Measurements from ENCODE around the gene CST1.
"Not testable (repeated sequence)": the region's sequence is repeated elsewhere in the genome, so short reads cannot be mapped to it uniquely, and the experiment has no call there.

CST1 gene, protein sequence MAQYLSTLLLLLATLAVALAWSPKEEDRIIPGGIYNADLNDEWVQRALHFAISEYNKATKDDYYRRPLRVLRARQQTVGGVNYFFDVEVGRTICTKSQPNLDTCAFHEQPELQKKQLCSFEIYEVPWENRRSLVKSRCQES

DNA sequence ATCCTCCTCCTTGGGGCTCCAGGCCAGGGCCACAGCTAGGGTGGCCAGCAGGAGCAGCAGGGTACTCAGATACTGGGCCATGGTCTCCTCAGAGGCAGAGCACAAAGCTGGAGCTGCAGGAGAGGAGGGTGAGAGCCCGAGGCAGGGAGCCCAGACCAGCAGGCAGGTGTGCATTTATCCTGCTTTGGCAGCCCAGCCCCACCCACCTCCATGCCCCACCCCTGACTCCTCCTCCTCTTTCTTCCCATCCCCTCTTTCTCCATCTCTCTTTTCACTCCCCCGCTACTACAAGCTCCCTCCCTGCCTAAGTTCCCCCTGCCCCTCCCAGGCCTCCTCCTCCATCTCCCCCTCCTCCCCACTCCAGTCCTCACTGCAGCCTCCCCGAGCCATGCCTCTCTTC lies at the start of gene CST1:
Gene CST1 (minus strand): TSS at position 150 of the 400 bp plus-strand sequence. CDS start 69 bp downstream, at position 81.
- ATAC-seq, result not testable (repeated sequence)

DNA sequence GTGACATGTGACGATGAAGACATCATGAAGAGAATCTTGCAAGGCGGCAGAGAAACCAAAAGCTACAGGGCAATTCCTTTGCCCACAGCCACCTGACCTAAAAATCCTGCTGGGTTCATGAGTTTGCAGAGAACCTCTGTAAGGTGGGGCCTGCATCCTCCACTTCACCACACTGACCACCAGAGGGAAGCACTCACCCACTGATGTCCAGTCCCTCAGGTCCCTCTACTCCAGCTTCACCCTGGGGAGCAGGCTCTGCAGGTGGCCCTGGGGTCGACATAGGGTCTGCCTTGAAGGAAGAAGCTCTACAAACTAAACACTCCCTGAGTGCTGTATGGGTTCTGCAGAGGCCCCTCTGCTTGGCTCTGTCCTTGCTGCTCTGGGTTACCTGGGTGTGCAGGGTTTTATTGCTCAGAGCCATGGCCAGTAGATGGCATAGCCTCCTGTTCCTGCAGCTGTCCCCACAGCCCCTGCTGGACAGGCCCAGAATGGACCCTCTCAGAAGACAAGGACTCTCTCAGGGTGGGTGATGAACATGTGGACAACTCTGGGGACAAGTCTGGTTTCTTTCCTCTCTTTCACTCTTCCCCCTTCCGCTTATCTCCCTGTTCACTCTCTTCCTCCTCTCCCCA lies 48.6 kb upstream of the CST1 start:
- ATAC-seq, result not testable (repeated sequence)

DNA sequence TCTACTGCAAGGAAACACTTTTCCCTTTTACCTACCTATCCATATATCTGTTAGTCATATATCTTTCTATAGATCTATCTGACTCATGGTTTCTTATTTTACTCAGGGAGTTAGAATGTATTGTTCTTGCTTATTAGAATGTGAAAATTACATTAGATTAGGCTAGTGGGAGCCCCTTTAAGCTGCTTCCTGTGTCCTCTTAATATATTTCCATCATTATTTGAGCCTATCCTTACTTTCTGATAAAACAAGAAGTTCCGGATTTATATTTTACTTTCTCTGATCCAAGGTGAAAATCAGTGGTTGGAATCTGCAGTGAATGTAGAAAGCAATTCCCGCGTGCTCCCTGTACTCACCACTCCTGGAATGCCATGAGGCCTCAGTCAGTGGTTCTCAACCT lies 44.8 kb upstream of the CST1 start:
- no peak for ATAC-seq

DNA sequence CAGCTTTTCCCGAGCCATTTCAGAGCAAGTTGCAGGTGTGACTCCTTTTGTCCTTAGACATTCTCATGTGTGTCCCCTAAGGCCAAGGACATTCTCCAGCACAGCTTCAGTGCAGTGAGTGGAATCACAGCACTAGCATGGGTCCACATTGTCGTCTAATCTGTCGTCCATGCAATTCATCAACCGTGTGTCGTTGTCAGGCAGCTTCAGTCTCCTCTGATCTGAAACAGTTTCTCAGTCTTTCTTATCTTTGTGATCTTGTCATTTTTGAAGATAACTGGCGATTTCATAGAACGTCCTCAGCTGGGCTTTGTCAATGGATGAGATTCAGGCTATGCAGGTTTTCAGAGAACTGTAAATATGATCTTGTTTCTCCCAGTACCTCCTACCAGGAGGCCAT lies 44.1 kb upstream of the CST1 start:
- no peak for ATAC-seq

DNA sequence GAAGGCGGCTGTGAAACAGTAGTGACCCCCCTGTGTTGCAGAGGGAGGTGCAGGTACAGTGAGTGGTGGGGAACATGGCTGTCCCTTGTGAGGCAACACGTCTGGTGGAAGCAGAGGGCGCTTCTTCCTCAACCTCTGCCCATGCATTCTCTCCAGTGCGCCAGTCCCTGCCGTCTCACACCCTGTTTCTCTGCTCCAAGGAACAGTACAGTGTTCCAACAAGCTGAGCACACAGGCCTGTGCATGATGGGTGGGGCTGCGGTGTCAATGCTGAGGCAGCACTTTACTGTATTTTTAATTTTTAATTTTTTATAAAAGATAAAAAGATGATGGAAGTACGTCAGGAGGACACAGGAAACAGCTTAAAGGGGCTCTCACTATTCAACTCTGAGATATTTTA lies 43.3 kb upstream of the CST1 start:
- ATAC-seq, result no peak

DNA sequence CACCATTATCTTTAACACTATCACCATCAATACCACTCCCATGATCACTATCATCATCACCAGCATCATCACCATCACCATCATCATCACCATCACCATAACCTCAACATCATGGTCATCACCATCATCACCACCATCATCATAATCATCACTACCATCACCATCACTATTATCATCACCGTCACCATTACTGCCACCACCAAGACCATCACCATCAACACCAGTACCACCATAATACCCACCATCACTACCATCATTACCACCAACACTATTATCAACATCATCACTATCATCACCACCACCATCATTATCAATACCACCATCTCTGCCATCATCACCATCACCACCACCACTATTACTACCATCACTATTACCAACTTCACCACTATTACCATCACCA lies 32.7 kb upstream of the CST1 start:
- no peak for ATAC-seq

DNA sequence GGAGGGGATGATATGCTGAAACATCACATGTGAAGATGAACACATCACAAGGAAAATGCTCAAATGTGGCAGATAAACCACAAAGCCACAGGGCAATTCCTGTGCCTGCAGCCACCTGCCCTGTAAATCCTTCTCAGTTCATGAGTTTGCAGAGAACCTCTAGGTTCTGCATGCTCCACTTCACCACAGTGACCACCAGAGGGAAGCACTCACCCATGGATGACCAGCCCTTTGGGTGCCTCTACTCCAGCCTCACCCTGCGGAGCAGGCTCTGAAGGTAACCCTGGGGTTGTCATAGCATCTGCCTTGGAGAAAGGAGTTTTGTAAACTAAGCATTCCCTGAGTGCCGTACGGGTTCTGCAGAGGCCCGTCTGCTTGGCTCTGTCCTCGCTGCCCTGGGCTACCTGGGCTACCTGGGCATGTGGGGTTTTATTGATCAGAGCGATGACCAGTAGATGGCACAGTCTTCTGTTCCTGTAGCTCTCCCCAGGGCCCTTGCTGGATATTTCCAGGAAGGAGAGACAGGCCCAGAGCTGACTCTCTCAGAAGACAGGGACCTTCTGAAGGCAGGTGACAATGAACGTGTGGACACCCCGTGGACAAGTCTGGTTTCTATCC lies 31.7 kb upstream of the CST1 start:
- ATAC-seq, result no peak

DNA sequence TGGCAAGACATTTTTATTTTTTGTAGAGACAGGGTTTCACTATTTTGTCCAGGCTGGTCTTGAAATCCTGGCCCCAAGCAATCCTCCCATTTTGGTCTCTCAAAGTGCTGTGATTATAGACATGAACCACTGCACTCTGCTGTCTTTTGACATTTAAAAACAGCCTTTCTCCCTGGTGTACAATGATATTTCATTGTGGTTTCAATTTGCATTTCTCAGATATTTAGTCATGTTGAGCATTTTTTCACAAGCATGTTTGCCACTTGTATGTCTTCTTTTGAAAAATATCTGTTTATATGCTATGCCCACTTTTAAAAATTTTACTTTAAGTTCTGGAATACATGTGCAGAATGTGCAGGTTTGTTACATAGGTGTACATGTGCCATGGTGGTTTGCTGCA lies 27.9 kb upstream of the CST1 start:
- not testable (repeated sequence) for ATAC-seq

DNA sequence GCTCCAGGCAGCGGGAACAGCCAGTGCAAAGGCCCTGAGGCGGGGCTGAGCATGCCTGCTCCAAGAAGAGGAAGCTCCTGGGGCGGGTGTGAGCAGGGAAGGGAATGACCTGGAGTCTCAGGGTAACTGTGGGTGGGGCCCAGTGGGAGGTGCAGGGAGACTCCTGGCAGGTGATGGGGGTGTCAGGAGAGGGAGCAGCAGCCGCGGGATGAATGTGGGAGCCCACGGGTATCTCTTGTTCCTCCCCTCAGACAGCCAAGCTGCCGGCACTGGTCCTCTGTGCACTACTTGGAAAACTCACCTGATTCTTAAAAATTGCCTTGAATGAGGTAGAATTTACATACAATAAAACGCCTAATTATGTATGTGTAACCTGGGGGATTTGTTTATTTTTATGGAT lies 26.6 kb upstream of the CST1 start:
- ATAC-seq, result not testable (repeated sequence)

DNA sequence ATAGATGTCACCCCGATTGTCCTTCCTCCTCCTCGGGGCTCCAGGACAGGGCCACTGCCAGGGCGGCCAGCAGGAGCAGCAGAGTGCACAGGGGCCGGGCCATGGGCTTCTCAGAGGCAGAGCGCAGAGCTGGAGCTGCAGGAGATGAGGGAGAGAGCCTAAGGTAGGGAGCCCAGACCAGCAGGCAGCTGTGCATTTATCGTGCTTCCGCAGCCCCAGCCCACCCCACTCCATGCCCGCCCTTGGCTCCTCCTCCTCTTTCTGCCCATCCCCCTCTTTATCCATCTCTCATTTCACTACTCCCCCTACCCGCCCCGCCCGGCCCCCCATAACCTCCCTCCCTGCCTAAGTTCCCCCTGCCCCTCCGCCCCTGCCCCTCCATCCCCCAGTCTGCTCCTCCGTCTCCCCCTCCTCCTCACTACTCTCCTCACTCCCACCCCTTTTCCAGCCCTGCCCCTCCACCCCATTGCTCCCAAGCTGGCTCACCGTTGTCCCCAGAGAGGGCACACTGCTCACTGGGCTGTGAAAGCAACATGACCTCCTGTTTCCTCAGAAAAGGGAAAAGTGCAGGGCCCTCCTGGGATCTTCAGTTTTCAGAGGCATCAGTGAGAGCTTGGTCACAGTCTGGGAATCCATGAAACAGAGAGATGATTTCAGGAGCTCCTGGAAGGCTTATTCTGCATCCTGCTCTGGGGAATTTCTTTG lies 25.5 kb upstream of the CST1 start:
- ATAC-seq, result no peak

DNA sequence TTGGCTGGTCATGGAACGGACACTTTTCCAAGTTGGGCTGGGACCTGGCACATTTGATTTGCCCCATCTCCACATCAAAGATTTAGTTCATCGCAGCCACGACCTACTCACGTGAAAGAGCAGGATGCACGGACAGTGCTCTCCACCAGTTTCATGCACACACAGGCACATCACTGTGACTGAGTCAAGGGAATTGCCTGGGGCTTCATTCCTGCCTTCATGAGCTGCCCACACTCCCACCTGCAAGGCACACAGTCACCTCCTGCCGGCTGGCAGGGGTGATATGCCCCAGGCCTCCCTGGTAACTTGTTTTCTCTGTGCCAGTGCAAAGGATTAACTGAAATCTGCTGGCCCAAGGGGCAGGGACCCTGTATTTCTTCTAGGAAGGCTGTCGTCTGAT lies 23.3 kb upstream of the CST1 start:
- ATAC-seq, result no peak

DNA sequence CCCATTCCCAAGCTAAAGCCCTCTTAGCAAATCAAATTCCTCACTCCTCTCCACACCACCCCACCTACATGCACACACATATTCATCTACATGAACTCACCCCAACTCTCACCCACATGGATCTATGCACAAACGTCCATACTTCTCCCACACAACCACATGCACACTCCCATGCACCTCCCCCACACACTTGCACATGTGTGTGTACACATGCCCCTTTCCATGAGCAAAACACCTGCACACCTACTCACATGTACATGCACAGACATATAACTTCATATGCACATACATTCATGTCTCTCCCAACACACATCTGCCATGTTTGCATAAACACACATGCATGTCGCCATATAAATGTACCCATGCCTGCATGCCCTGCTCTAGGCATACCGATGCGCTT lies 22.8 kb upstream of the CST1 start:
- ATAC-seq, result no peak

DNA sequence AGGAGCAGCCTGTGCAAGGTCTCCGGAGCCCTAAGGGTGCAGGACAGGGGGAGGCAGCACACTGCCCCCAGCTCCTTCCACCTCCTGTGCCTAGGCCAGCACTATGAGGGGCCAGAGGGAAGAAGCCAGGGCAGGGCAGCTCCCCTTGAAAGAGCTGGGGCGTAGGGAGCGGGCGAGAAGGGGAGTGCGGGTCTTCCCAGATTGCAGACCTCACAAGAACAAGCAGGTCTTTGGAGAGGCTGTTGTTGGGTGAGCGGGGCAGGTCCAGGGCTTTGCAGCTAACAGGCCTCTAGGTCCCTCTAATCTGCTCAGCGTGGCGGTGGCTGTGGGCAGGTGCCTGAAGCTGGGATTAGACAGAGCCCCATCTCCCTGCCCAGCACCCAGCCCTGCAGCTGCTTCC lies 22.4 kb upstream of the CST1 start:
- no peak for ATAC-seq

DNA sequence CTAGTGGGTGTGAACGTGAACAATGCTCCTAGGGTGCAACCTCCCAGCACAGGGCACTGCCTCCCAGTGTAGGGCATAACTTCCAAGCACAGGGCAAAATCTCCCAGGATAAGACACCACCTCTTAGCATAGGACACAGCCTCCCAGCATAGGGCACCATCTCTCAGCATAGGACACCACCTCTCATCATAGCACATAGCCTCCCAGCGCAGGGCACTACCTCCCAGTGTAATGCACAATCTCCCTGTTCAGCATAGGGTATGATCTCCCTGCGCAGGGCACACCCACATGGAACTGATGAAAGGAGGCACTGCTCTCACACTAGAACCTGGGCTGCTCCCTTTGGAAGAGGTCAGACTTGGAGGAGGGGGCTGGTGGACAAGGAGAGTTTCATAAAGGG lies 21.3 kb upstream of the CST1 start:
- ATAC-seq, result no peak

DNA sequence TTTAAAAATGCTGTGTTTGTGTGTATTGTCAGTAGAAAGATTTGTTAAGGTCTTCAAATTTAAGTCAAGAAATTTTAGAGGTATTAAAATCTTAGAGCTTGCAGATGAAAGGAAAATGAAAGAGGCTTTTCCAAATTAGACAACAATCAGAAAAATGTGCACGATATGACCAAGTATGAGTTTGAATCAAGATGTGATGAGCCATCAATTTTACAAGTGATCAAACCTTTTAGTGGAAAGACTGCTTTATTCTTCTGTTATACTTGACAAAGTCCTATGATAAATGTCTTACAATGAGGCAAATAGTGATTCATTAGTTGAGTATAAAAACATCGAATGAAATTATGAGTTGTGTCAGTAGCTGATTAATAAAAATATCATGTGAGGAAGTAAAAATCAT lies 19.6 kb upstream of the CST1 start:
- ATAC-seq, result no peak

DNA sequence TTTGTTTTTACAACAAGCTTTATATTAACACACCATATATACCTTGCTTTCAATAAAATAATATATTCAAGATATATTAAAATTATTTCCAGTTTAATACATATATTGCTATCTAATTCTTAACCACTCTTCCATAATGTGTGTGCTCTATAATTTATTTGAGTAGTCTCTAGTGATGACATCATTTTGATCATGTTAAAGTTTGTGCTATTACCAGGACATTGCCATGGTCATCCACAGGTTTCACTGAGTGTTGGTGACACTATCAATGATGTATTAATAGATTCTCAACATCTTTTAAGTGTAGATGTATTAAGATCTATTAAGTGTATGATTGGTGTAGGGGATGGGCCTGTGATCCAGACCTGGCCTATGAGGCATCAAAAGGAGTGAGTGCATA lies 17.8 kb upstream of the CST1 start:
- ATAC-seq, result not testable (repeated sequence)

DNA sequence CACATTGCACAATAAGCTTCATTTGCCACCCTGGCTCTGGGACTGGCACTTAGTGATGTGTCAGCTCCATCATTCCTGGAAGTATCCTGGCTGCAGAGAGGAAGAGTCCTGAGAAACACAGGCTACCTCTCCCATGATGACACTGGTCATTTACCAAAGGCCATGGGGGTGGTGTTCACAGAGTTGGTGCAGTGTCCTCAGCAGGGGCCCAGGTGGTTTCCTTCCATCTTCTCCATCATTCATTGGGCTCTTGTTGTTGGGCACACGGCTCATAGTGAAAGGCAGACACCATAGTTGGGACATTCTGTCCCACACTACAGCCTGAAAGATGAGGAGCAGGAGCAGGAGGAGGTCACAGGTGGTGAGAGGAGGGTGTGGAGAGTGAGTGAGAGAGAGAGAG lies 15.8 kb upstream of the CST1 start:
- ATAC-seq, result no peak

DNA sequence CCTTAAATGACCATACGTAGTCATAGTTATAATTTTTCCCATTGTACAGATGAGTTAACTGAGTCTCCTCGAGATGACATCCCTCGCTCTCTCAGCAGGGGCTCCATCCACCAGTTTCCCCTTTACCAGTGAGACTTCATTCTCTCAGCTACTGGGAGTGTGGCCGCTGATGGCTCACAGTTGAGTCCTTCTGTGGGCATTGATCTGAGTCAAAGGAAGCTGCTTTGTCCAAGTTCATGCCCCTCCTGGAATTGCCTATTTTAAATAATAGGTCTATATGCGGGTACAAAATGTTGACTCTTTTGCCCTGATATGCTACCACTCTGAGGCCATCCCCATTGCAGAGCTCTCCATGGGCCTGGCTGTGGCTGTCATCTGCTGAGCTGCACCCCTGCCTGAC lies 14.8 kb upstream of the CST1 start:
- ATAC-seq, result no peak

DNA sequence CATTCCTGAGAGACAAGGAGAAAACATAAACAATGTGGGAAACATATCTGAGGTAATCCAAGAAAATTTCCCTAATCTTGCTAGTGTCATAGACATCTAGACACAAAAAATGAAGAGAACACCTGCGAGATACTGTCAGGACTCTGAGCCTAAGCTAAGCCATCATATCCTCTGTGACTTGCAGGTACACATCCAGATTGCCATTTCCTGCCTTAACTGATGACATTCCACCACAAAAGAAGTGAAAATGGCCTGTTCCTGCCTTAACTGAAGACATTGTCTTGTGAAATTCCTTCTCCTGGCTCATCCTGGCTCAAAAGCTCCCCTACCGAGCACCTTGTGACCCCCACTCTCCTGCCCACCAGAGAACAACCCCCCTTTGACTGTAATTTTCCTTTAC lies 13.9 kb upstream of the CST1 start:
- ATAC-seq, result not testable (repeated sequence)

DNA sequence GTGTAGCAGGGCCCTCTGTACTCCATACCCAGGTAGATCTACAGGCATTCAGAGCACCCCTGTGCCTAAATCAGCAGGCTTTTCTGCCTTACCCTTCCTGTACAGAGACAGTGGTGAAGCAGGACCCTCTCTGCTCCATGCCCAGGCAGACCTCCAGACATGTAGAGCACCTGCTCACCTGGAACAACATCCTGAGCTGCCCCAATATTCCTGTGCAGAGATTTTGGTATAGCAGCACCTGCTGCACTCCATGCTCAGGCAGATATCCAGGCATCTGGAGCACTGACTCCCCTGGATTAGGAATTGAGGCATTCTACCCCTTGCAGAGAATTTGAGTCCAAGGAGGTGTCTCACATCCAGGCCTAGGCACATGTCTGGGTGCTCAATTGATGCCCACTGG lies 12.6 kb upstream of the CST1 start:
- no peak for ATAC-seq

DNA sequence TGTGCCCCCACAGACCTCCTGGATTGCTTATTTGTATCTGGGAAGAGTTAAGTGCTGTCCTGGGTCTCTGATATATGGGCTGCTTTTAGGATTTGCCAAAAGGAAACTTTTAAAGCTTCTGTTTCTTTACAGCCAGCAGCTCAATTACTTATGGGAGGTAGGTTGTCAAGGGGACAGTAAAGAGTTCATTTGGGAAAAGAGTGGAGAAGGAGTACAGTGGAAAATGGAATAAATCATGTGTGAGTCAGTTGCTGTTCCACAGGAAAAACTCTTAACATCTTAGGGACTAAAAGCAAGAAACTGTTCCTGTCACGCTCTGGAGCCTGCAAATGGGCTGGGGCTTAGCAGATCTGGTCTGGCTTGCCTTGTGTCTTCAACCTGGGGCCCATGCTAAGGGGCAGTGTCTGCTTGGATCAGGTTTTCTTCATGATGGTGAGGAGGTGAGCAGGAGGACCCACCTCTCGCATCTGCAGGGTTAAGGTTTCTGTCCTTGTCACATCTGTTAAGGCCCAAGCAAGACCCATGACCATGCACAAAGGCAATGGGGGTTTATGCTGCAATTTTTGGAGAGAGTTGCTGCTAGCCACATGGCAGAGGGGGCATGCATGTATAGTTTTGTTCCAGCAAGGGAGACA lies 8.7 kb upstream of the CST1 start:
- no peak for ATAC-seq

DNA sequence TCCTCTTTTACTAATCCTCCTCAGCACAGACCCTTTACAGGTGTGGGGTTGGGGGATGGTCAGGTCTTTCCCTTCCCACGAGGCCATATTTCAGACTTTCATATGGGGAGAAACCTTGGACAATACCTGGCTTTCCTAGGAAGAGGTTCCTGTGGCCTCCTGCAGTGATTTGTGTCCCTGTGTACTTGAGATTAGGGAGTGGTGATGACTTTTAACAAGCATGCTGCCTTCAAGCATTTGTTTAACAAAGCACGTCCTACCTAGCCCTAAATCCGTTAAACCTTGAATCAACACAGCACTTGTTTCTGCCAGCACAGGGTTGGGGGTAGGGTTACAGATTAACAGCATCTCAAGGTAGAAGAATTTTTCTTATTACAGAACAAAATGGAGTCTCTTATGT lies 6.1 kb upstream of the CST1 start:
- ATAC-seq, result not testable (repeated sequence)

DNA sequence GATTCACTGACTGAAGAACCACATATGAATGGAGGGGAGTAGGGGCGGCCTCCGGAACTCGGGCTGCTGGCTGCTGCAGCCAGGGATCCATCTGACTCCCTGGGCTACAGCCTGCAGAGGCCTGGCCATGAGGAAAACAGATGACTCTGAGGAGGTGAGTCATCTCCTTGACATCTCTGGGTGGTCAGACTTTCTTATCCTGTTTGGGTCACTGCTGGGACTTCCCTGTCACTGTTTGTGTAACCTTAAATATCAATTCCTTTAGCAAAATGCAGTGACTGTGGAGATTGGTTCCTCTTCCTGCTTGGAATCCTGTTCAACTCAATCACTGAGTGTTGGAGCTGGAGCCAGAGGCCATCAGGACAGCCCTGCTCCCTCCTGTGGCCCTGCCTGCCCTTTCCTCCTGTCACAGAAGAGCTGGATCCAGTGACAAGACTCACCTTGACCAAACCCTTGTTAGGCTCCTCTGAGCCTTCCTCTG lies 4.4 kb upstream of the CST1 start:
- ATAC-seq, result not testable (repeated sequence)
